BE2C (cell line): ENCODE results near the gene PTPN3.

Experiments
- DNase-seq: peaks from one replicate; pipeline ENCODE4 v3.0.0-alpha.2; 2020
- H3K27me3 ChIP-seq: fragments of 250-450 bp; sonication (Bioruptor Pico); 2 replicates; pipeline ENCODE4 v1.5.1; 2020; ENCODE audit warnings: mild to moderate bottlenecking
- H3K36me3 ChIP-seq: fragments of 250-450 bp; sonication (Bioruptor Pico); 2 replicates; pipeline ENCODE4 v1.5.1; 2020; ENCODE audit warnings: mild to moderate bottlenecking
- H3K4me1 ChIP-seq: fragments of 250-450 bp; sonication (Bioruptor Pico); 2 replicates; pipeline ENCODE4 v1.5.1; 2020
- H3K4me3 ChIP-seq: 2 replicates; pipeline ENCODE4 v1.5.1; 2011; ENCODE audit warnings: low read depth, low read length
- H3K9me3 ChIP-seq: fragments of 250-450 bp; sonication (Bioruptor Pico); 2 replicates; pipeline ENCODE4 v1.5.1; 2020
- TF ChIP-seq, protein P1 (sequence below): IDR thresholded peaks from 2 replicates; pipeline ENCODE4 v1.5.1; 2012; ENCODE audit warnings: mild to moderate bottlenecking, low read depth, low read length

The PTPN3 gene

DNA sequence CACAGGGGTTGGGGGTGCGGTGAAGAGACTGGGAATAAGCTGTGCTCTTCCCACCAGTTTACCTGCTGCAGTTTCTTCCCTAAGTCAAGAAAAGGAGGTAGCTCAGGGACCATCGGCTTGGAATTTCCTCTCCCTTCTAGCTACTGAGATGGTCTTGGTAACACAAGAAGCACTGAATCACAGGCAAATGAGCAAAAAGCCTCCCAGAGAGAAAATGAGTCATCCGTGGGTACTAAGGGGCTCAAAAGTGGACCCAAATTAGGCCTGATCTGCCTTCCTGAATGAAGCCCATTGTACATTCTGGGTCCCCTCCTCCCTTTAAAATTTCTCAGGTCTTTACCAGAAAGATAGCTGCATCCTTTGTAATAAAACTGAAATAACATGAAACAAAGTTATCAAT, 49.9 kb downstream of the PTPN3 start:
- peaks cover 8% of the 10 kb centered on the region for H3K27me3 ChIP-seq
- DNase-seq, result no peak
- TF ChIP-seq, protein P1, sequence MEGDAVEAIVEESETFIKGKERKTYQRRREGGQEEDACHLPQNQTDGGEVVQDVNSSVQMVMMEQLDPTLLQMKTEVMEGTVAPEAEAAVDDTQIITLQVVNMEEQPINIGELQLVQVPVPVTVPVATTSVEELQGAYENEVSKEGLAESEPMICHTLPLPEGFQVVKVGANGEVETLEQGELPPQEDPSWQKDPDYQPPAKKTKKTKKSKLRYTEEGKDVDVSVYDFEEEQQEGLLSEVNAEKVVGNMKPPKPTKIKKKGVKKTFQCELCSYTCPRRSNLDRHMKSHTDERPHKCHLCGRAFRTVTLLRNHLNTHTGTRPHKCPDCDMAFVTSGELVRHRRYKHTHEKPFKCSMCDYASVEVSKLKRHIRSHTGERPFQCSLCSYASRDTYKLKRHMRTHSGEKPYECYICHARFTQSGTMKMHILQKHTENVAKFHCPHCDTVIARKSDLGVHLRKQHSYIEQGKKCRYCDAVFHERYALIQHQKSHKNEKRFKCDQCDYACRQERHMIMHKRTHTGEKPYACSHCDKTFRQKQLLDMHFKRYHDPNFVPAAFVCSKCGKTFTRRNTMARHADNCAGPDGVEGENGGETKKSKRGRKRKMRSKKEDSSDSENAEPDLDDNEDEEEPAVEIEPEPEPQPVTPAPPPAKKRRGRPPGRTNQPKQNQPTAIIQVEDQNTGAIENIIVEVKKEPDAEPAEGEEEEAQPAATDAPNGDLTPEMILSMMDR, result no peak

DNA sequence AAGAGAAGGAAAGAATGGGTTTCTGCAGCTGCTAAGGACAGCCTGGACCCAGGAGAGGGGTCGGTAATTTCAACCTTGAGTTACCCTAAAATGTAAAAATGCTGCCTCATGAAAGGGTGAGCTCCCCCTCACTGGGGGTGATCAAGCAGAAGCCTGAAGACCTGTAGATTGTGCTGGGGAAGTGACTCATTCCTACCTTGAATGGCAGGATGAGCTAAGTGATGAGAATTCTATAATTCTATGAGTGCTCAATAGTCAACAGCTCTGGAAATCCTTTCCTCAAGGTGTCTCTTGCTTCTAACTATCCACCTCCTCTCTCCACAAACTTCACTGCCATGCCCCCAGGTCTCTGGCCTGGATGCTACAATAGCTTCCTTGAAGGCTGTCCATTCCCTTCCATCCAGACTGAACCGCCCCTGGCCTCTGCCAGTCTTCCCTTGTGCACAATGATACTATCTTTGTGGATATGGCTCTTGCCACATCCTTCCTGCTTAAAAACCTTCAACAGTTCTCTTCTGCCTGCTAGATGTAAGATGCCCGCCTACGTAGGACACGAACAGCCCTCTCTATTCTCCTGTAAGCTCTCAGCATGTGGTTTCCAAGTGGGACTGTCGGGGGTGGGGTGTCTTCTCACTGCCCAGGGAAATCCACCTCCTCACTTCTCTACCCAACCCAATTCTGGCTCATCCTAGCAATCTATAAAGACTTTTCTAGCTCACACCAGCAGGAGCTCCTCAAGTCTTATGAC, 50.6 kb downstream of the PTPN3 start:
- TF ChIP-seq, protein P1, result no peak
- Histone ChIP-seq H3K9me3 (no peaks in the 10 kb centered on the region), H3K36me3 (no peaks in the 10 kb centered on the region), H3K27me3 (peaks cover 8% of the 10 kb centered on the region), H3K4me1 (no peaks in the 10 kb centered on the region), H3K4me3 (no peak overlapping the region)
- no peak for DNase-seq

More for the DNA sequence above, 49.9 kb downstream of the PTPN3 start:
- Histone ChIP-seq H3K9me3 (no peaks in the 10 kb centered on the region), H3K4me1 (no peaks in the 10 kb centered on the region), H3K36me3 (no peaks in the 10 kb centered on the region), H3K4me3 (no peak overlapping the region)

DNA sequence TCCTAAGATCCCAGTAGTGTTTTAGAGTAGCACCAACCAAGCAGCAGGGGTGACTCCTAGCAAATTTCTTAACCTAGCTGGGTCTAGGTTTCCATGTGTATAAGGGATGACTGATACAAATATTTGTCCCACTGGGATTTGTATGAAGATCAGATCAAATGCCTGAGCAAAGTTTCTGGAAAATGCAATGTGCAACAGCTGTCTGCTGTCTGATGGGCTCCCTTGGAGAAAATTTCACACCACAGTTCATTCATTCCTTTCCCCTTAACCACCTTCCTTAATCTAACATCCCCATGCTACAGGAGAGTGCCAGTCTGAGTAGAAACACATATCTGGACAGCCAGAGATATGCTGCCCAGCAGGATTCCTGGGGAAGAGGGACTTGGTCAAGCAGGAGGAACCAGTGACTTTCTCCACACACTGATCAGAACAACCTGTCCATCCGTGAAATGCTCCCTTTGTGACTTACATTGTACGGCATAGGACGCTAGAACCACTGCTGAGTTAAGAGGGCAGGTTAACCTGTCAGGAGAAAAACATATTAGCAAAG, 53.3 kb downstream of the PTPN3 start:
- H3K9me3 ChIP-seq, result no peaks in the 10 kb centered on the region
- TF ChIP-seq, protein P1, result no peak
- peaks cover 10% of the 10 kb centered on the region for H3K27me3 ChIP-seq
- no peak for DNase-seq
- H3K4me3 ChIP-seq, result no peak overlapping the region
- no peaks in the 10 kb centered on the region for H3K36me3 ChIP-seq
- no peaks in the 10 kb centered on the region for H3K4me1 ChIP-seq

DNA sequence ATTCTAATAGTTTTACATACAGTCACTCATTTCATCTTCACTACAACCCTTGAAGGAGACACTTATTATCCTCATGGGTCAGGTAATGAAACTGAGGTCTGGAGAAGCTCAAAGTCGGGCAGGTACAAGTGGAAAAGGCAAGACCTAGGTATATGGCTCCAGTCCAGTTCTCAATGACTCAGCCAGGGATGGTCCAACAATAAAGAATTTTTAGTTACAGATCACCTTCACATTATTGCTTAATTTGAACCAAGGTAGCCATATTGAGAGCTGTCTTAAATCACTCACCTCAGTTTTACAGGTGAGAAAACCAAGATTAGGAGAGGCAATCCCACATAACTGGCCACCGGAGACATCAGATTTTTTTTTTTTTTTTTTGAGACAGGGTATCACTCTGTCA, 55.4 kb downstream of the PTPN3 start:
- Histone ChIP-seq H3K9me3 (no peaks in the 10 kb centered on the region), H3K36me3 (no peaks in the 10 kb centered on the region), H3K4me3 (no peak overlapping the region), H3K4me1 (no peaks in the 10 kb centered on the region), H3K27me3 (peaks cover 7% of the 10 kb centered on the region)
- TF ChIP-seq, protein P1, result no peak
- no peak for DNase-seq

DNA sequence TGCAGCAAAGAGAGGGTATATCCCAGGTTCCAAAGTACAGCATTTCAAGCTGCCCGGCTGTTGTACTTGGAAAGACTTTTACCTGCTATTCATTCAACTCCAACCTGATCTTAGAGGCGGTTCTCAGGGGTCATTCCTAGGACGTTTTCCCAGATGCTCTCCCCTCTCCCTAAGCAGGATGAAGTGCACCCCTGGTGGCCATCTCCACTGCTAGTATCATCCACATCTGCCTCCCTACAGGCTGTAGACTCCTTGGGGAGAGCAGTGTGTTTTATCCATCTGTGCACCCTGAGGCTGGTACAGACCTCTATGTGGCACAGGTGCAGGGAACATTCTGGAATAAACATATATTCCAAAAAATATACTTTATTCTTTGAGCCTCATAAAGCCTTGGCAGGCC, 56.8 kb downstream of the PTPN3 start:
- Histone ChIP-seq H3K4me1 (no peaks in the 10 kb centered on the region), H3K4me3 (no peak overlapping the region), H3K27me3 (peaks cover 7% of the 10 kb centered on the region), H3K9me3 (no peaks in the 10 kb centered on the region), H3K36me3 (no peaks in the 10 kb centered on the region)
- TF ChIP-seq, protein P1, result peak; percentile 36
- no peak for DNase-seq

DNA sequence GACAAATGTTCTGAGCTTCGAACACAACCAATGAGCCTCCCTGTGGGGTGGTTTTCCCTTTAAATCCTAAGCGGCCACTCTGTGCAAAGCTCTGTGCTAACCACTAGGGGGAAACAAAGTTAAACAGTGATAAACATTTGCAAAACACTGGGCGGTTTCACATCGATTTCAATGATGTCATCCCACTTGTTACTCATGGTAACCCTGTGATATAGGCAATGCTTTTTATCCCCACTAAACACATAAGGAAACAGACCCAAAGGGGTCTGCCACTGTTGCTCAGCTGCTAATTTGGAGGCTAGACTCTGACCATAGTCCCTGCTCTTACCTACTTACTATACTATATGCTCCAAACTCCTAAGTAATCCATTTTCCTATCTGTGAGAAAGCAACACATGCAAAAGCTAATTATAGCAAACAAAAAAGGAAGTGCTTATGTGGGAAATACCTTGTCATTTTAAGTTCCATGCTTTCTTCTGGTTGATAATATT, 57.3 kb downstream of the PTPN3 start:
- DNase-seq, result peak; percentile 37
- H3K27me3 ChIP-seq, result peaks cover 7% of the 10 kb centered on the region
- no peaks in the 10 kb centered on the region for H3K9me3 ChIP-seq
- H3K4me1 ChIP-seq, result no peaks in the 10 kb centered on the region
- H3K4me3 ChIP-seq, result no peak overlapping the region
- TF ChIP-seq, protein P1, result peak; percentile 76
- H3K36me3 ChIP-seq, result no peaks in the 10 kb centered on the region
